Astrocyte (in vitro differentiated cells and primary cell): ENCODE results near the gene PGAM4. TPM values are rescaled to one million over a fixed set of nuclear protein-coding genes. Genes with fewer than 3 reads are reported as not detected.
A peak's percentile ranks its signal among the peaks of the same experiment; 100 is the strongest.
"Not testable (repeated sequence)": the region's sequence is repeated elsewhere in the genome, so short reads cannot be mapped to it uniquely, and the experiment has no call there.

Experiments used
- DNase-seq: peaks from one replicate; pipeline ENCODE4 v3.0.0-alpha.2; 2010; ENCODE audit warnings: low read depth
- FAIRE-seq: peaks from 2 replicates; lab custom pipeline; 2011; peaks lifted over from hg19 to GRCh38; lab: Jason Lieb, UNC
- H2AFZ ChIP-seq: 2 replicates; pipeline ENCODE4 v1.6.0; 2012; ENCODE audit warnings: low read depth, low read length, inconsistent platforms
- H3K27ac ChIP-seq: 2 replicates; pipeline ENCODE4 v1.5.1; 2011; ENCODE audit warnings: low read depth, low read length, inconsistent platforms
- H3K27me3 ChIP-seq: 2 replicates; pipeline ENCODE4 v1.6.0; 2011; ENCODE audit warnings: low read length, inconsistent platforms; ENCODE audit not compliant: insufficient read depth
- H3K36me3 ChIP-seq: 2 replicates; pipeline ENCODE4 v1.5.1; 2011; ENCODE audit warnings: low read length, inconsistent platforms; ENCODE audit not compliant: insufficient read depth
- H3K4me1 ChIP-seq: 2 replicates; pipeline ENCODE4 v1.5.1; 2011; ENCODE audit warnings: low read length, inconsistent platforms; ENCODE audit not compliant: insufficient read depth
- H3K4me2 ChIP-seq: 2 replicates; pipeline ENCODE4 v1.6.0; 2012; ENCODE audit warnings: low read length, inconsistent platforms
- H3K4me3 ChIP-seq: 2 replicates; pipeline ENCODE4 v1.5.1; 2011; ENCODE audit warnings: low read depth, mild to moderate bottlenecking, low read length, inconsistent platforms; ENCODE audit not compliant: insufficient read depth
- H3K79me2 ChIP-seq: 2 replicates; pipeline ENCODE4 v1.6.0; 2012; ENCODE audit warnings: mild to moderate bottlenecking, low read length, inconsistent platforms; ENCODE audit not compliant: insufficient read depth
- H3K9ac ChIP-seq: 2 replicates; pipeline ENCODE4 v1.6.0; 2012; ENCODE audit warnings: mild to moderate bottlenecking, low read length, inconsistent platforms
- H3K9me3 ChIP-seq: 2 replicates; pipeline ENCODE4 v1.5.1; 2012; ENCODE audit warnings: low read depth, mild to moderate bottlenecking, low read length, inconsistent platforms; ENCODE audit not compliant: insufficient read depth
- H4K20me1 ChIP-seq: 2 replicates; pipeline ENCODE4 v1.6.0; 2012; ENCODE audit warnings: low read length, inconsistent platforms; ENCODE audit not compliant: insufficient read depth
- H3K27ac Mint-ChIP-seq: one replicate; pipeline ENCODE4 v1.8.0; 2021; ENCODE audit warnings: mild to moderate bottlenecking, mixed read lengths; ENCODE audit not compliant: unreplicated experiment
- H3K27me3 Mint-ChIP-seq: one replicate; pipeline ENCODE4 v1.8.0; 2021; ENCODE audit warnings: low read depth, mixed read lengths; ENCODE audit not compliant: unreplicated experiment
- H3K36me3 Mint-ChIP-seq: one replicate; pipeline ENCODE4 v1.8.0; 2021; ENCODE audit warnings: low read depth, mixed read lengths; ENCODE audit not compliant: unreplicated experiment
- H3K4me1 Mint-ChIP-seq: one replicate; pipeline ENCODE4 v1.8.0; 2021; ENCODE audit warnings: low read depth, mixed read lengths; ENCODE audit not compliant: unreplicated experiment
- H3K4me3 Mint-ChIP-seq: one replicate; pipeline ENCODE4 v1.8.0; 2021; ENCODE audit warnings: mild to moderate bottlenecking, moderate library complexity, mixed read lengths; ENCODE audit not compliant: unreplicated experiment
- H3K9me3 Mint-ChIP-seq: one replicate; pipeline ENCODE4 v1.8.0; 2021; ENCODE audit warnings: mild to moderate bottlenecking, mixed read lengths; ENCODE audit not compliant: unreplicated experiment
- EZH2 ChIP-seq: IDR thresholded peaks from 2 replicates; pipeline ENCODE4 v1.6.1; 2012; ENCODE audit warnings: mild to moderate bottlenecking, low read length, inconsistent platforms; ENCODE audit not compliant: insufficient read depth
- total RNA-seq: library from RNA; stranded (reverse); gene quantifications from 2 replicates; pipeline ENCODE4 v1.2.1, GENCODE V29; 2021
- TF ChIP-seq, protein P1 (sequence below): IDR thresholded peaks from 2 replicates; pipeline ENCODE4 v1.5.1; 2011; ENCODE audit warnings: low read depth, mild to moderate bottlenecking, inconsistent platforms, low read length, moderate library complexity; ENCODE audit not compliant: insufficient read depth

The PGAM4 gene
- total RNA-seq, 1 donor from 2014 or later = 0.32 TPM

DNA sequence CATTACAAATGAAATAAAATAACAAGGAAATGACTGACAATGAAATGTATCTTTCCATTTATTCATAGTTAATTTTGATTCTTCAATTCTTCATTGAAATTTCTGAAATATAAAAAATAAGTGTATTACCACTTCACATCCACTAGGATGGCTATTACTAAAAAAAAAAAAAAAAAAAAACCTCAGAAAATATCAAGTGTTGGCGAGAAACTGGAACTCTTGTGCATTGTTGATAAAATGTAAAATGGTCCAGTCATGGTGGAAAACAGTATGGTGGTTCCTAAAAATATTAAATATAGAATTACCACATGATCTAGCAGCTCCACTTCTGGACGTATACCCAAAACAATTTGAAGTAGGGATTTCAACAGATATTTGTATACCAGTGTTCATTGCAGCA lies 22.9 kb downstream of the PGAM4 start:
- H3K79me2 ChIP-seq = no peaks in the 10 kb centered on the region
- H4K20me1 ChIP-seq = no peaks in the 10 kb centered on the region
- H3K27me3 ChIP-seq = no peaks in the 10 kb centered on the region
- Mint-ChIP-seq H3K9me3 (no peaks in the 10 kb centered on the region), H3K27ac (no peak overlapping the region), H3K4me3 (no peak overlapping the region), H3K27me3 (no peaks in the 10 kb centered on the region), H3K4me1 (no peaks in the 10 kb centered on the region), H3K36me3 (no peaks in the 10 kb centered on the region)
- no peaks in the 10 kb centered on the region for H3K4me1 ChIP-seq
- no peak for TF ChIP-seq EZH2
- TF ChIP-seq, protein P1, sequence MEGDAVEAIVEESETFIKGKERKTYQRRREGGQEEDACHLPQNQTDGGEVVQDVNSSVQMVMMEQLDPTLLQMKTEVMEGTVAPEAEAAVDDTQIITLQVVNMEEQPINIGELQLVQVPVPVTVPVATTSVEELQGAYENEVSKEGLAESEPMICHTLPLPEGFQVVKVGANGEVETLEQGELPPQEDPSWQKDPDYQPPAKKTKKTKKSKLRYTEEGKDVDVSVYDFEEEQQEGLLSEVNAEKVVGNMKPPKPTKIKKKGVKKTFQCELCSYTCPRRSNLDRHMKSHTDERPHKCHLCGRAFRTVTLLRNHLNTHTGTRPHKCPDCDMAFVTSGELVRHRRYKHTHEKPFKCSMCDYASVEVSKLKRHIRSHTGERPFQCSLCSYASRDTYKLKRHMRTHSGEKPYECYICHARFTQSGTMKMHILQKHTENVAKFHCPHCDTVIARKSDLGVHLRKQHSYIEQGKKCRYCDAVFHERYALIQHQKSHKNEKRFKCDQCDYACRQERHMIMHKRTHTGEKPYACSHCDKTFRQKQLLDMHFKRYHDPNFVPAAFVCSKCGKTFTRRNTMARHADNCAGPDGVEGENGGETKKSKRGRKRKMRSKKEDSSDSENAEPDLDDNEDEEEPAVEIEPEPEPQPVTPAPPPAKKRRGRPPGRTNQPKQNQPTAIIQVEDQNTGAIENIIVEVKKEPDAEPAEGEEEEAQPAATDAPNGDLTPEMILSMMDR = no peak
- no peak overlapping the region for H3K27ac ChIP-seq
- no peaks in the 10 kb centered on the region for H3K9me3 ChIP-seq
- no peak overlapping the region for H3K4me2 ChIP-seq
- no peaks in the 10 kb centered on the region for H3K36me3 ChIP-seq
- no peak overlapping the region for H2AFZ ChIP-seq
- H3K4me3 ChIP-seq = no peak overlapping the region
- DNase-seq (no peak), FAIRE-seq (no peak)
- no peak overlapping the region for H3K9ac ChIP-seq

DNA sequence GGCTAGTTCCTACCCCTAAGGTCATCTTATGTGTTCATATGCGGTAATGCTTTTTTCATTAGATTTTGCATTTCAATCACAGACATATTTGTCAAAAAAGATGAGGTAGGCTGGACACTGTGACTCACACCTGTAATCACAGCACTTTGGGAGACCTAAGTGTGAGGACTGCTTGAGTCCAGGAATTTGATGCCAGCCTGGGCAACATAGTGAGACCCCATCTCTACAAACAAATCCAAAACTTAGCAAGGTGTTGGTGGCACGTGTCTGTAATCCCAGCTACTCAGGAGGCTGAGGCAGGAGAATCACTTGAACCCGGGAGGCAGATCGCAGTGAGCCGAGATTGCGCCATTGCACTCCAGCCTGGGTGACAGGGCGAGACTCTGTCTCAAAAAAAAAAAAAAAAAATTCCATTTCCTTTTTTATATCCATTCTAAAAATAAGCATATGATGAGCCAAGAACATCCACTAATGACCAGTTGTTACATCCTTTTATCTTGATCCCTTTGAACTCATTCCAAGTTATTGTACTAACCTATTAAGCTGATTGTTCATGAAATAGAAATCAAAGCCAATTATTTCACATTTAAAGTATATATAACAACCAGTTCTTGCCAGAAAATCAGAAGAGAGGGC lies 23.4 kb downstream of the PGAM4 start:
- H3K27me3 Mint-ChIP-seq = no peaks in the 10 kb centered on the region
- no peaks in the 10 kb centered on the region for H3K9me3 Mint-ChIP-seq
- Histone ChIP-seq H3K27me3 (no peaks in the 10 kb centered on the region), H3K27ac (no peak overlapping the region), H3K4me3 (no peak overlapping the region), H3K4me1 (no peaks in the 10 kb centered on the region), H3K79me2 (no peaks in the 10 kb centered on the region), H3K9me3 (no peaks in the 10 kb centered on the region), H3K4me2 (no peak overlapping the region), H4K20me1 (no peaks in the 10 kb centered on the region), H3K9ac (no peak overlapping the region), H2AFZ (no peak overlapping the region), H3K36me3 (no peaks in the 10 kb centered on the region)
- DNase-seq (no peak), FAIRE-seq (peak; percentile 98)
- H3K27ac Mint-ChIP-seq = no peak overlapping the region
- no peaks in the 10 kb centered on the region for H3K4me1 Mint-ChIP-seq
- no peaks in the 10 kb centered on the region for H3K36me3 Mint-ChIP-seq
- TF ChIP-seq, protein P1 = no peak
- no peak for TF ChIP-seq EZH2
- no peak overlapping the region for H3K4me3 Mint-ChIP-seq

DNA sequence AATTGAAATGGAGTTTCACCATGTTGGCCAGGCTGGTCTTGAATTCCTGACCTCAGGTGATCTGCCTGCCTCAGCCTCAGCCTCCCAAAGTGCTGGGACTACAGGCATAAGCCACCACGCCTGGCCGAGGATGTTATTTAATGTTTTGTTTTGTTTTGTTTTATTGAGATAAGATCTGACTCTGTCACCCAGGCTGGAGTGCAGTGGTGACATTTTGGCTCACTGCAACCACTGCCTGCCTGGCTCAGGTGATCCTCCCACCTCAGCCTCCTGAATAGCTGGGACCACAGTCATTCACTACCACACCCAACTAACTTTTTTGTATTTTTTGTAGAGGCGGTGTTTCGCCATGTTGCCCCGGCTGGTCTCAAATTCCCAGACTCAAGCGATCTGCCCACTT lies 24.4 kb downstream of the PGAM4 start:
- H3K27me3 Mint-ChIP-seq = not testable (repeated sequence)

More for the DNA sequence above, 24.4 kb downstream of the PGAM4 start:
- not testable (repeated sequence) for H3K4me3 ChIP-seq, DNase-seq, H3K4me1 Mint-ChIP-seq, H3K9me3 Mint-ChIP-seq, H2AFZ ChIP-seq, H3K9me3 ChIP-seq, FAIRE-seq, H4K20me1 ChIP-seq, H3K27ac ChIP-seq, H3K36me3 ChIP-seq, H3K4me1 ChIP-seq, H3K27me3 ChIP-seq, H3K4me3 Mint-ChIP-seq, H3K4me2 ChIP-seq, H3K9ac ChIP-seq, H3K79me2 ChIP-seq, H3K27ac Mint-ChIP-seq, H3K36me3 Mint-ChIP-seq
